Measurements from ENCODE around the gene GABRP.

- TF ChIP-seq CTCF (IDR thresholded peaks at IDR 0.05) (no peak), POLR2A (IDR thresholded peaks at IDR 0.05) (no peak)
These were observed 11.6 kb downstream of the GABRP start for GRCh38 chr5:170795154-170795553.

Data from uterus (tissue), 2 donors.